ENCODE measurements around the gene UBASH3A. TPM values are rescaled to one million over a fixed set of nuclear protein-coding genes. Genes with fewer than 3 reads are reported as not detected.

Gene UBASH3A
- total RNA-seq, 1 experiment from 2014 or later: not detected

GRCh38 chr21:42379426-42380215 is 24.1 kb upstream of the UBASH3A start:
- H3K9me3 ChIP-seq (replicated peaks): no peaks in the 10 kb centered on the region
- DNase-seq: no peak
- no peak overlapping the region for H3K27ac ChIP-seq
- H3K4me1 ChIP-seq: no peaks in the 10 kb centered on the region
- H3K36me3 ChIP-seq: no peaks in the 10 kb centered on the region
- no peaks in the 10 kb centered on the region for H3K27me3 ChIP-seq
- no peak overlapping the region for H3K4me3 ChIP-seq

- Histone ChIP-seq H3K27me3 (no peaks in the 10 kb centered on the region), H3K4me1 (no peaks in the 10 kb centered on the region), H3K9me3 (replicated peaks) (no peaks in the 10 kb centered on the region), H3K27ac (no peak overlapping the region), H3K36me3 (no peaks in the 10 kb centered on the region), H3K4me3 (no peak overlapping the region)
- DNase-seq: peak; percentile 13 to 45
Measured at GRCh38 chr21:42381347-42381984, 22.2 kb upstream of the UBASH3A start.

GRCh38 chr21:42382915-42383314 is 20.8 kb upstream of the UBASH3A start:
- H3K27me3 ChIP-seq: no peaks in the 10 kb centered on the region
- no peaks in the 10 kb centered on the region for H3K4me1 ChIP-seq
- DNase-seq: no peak
- no peak overlapping the region for H3K27ac ChIP-seq
- H3K9me3 ChIP-seq (replicated peaks): no peaks in the 10 kb centered on the region
- H3K4me3 ChIP-seq: no peak overlapping the region
- H3K36me3 ChIP-seq: no peaks in the 10 kb centered on the region

- no peak for DNase-seq
- Histone ChIP-seq H3K27ac (no peak overlapping the region), H3K4me3 (no peak overlapping the region), H3K36me3 (no peaks in the 10 kb centered on the region), H3K9me3 (replicated peaks) (no peaks in the 10 kb centered on the region), H3K27me3 (no peaks in the 10 kb centered on the region; the same call in 1 of the 2 replicates), H3K4me1 (no peaks in the 10 kb centered on the region)
Measured at GRCh38 chr21:42383331-42383730, 20.4 kb upstream of the UBASH3A start.

GRCh38 chr21:42384156-42384945 is 19.4 kb upstream of the UBASH3A start:
- Histone ChIP-seq H3K4me3 (no peak overlapping the region), H3K27ac (no peak overlapping the region), H3K27me3 (no peaks in the 10 kb centered on the region; the same call in 1 of the 2 replicates), H3K9me3 (replicated peaks) (no peaks in the 10 kb centered on the region), H3K4me1 (no peaks in the 10 kb centered on the region), H3K36me3 (no peaks in the 10 kb centered on the region)
- no peak for DNase-seq

GRCh38 chr21:42384989-42385388 is 18.7 kb upstream of the UBASH3A start:
- no peak overlapping the region for H3K27ac ChIP-seq
- DNase-seq: no peak
- no peak overlapping the region for H3K4me3 ChIP-seq
- no peaks in the 10 kb centered on the region for H3K4me1 ChIP-seq
- no peaks in the 10 kb centered on the region for H3K36me3 ChIP-seq
- H3K27me3 ChIP-seq: no peaks in the 10 kb centered on the region; the same call in 1 of the 2 replicates
- H3K9me3 ChIP-seq (replicated peaks): no peaks in the 10 kb centered on the region

GRCh38 chr21:42385619-42386018 is 18.1 kb upstream of the UBASH3A start:
- H3K27ac ChIP-seq: no peak overlapping the region
- no peaks in the 10 kb centered on the region for H3K4me1 ChIP-seq
- H3K27me3 ChIP-seq: no peaks in the 10 kb centered on the region; the same call in 1 of the 2 replicates
- H3K4me3 ChIP-seq: no peak overlapping the region
- no peaks in the 10 kb centered on the region for H3K9me3 ChIP-seq (replicated peaks)
- no peaks in the 10 kb centered on the region for H3K36me3 ChIP-seq
- no peak for DNase-seq

- Histone ChIP-seq H3K9me3 (replicated peaks) (no peaks in the 10 kb centered on the region), H3K27ac (no peak overlapping the region), H3K27me3 (no peaks in the 10 kb centered on the region; the same call in 1 of the 2 replicates), H3K4me1 (no peaks in the 10 kb centered on the region), H3K36me3 (no peaks in the 10 kb centered on the region), H3K4me3 (no peak overlapping the region)
- no peak for DNase-seq
Measured at GRCh38 chr21:42386034-42386591, 17.6 kb upstream of the UBASH3A start.

- Histone ChIP-seq H3K27me3 (no peaks in the 10 kb centered on the region; the same call in 1 of the 2 replicates), H3K36me3 (no peaks in the 10 kb centered on the region), H3K27ac (no peak overlapping the region), H3K4me1 (no peaks in the 10 kb centered on the region), H3K4me3 (no peak overlapping the region), H3K9me3 (replicated peaks) (no peaks in the 10 kb centered on the region)
- DNase-seq: no peak
Measured at GRCh38 chr21:42387164-42387563, 16.5 kb upstream of the UBASH3A start.

GRCh38 chr21:42387843-42388340 is 15.8 kb upstream of the UBASH3A start:
- no peaks in the 10 kb centered on the region; the same call in 1 of the 2 replicates for H3K27me3 ChIP-seq

GRCh38 chr21:42388740-42389448 is 14.8 kb upstream of the UBASH3A start:
- H3K27me3 ChIP-seq: no peaks in the 10 kb centered on the region; the same call in 1 of the 2 replicates
- no peak for DNase-seq
- no peaks in the 10 kb centered on the region for H3K4me1 ChIP-seq
- no peaks in the 10 kb centered on the region for H3K9me3 ChIP-seq (replicated peaks)
- H3K4me3 ChIP-seq: no peak overlapping the region
- H3K36me3 ChIP-seq: no peaks in the 10 kb centered on the region
- H3K27ac ChIP-seq: no peak overlapping the region

More at GRCh38 chr21:42387843-42388340, 15.8 kb upstream of the UBASH3A start:
- no peaks in the 10 kb centered on the region for H3K4me1 ChIP-seq
- no peak for DNase-seq
- H3K4me3 ChIP-seq: no peak overlapping the region
- H3K9me3 ChIP-seq (replicated peaks): no peaks in the 10 kb centered on the region
- H3K36me3 ChIP-seq: no peaks in the 10 kb centered on the region
- H3K27ac ChIP-seq: no peak overlapping the region

- Histone ChIP-seq H3K36me3 (no peaks in the 10 kb centered on the region), H3K27me3 (no peaks in the 10 kb centered on the region; the same call in 1 of the 2 replicates), H3K4me1 (no peaks in the 10 kb centered on the region), H3K27ac (no peak overlapping the region), H3K4me3 (no peak overlapping the region), H3K9me3 (replicated peaks) (no peaks in the 10 kb centered on the region)
- DNase-seq: peak; percentile 14 to 52
Measured at GRCh38 chr21:42389449-42389835, 14.3 kb upstream of the UBASH3A start.

- Histone ChIP-seq H3K4me1 (no peaks in the 10 kb centered on the region), H3K27ac (no peak overlapping the region), H3K9me3 (replicated peaks) (no peaks in the 10 kb centered on the region), H3K36me3 (no peaks in the 10 kb centered on the region), H3K4me3 (no peak overlapping the region), H3K27me3 (no peaks in the 10 kb centered on the region; the same call in 1 of the 2 replicates)
- DNase-seq: no peak
Measured at GRCh38 chr21:42390193-42390592, 13.5 kb upstream of the UBASH3A start.

GRCh38 chr21:42390696-42391095 is 13.0 kb upstream of the UBASH3A start:
- Histone ChIP-seq H3K27me3 (no peaks in the 10 kb centered on the region; the same call in 1 of the 2 replicates), H3K27ac (no peak overlapping the region), H3K4me1 (no peaks in the 10 kb centered on the region), H3K4me3 (no peak overlapping the region), H3K36me3 (no peaks in the 10 kb centered on the region), H3K9me3 (replicated peaks) (no peaks in the 10 kb centered on the region)
- no peak for DNase-seq
